Epithelial cell of esophagus (primary cell): Measurements from ENCODE around the gene YIF1B.

ENCODE experiments used
- DNase-seq: peaks from one replicate; pipeline ENCODE4 v3.0.0; 2010; ENCODE audit warnings: low read depth
- H3K4me3 ChIP-seq: 2 replicates; pipeline ENCODE4 v1.5.1; 2011; ENCODE audit warnings: mild to moderate bottlenecking, low read length, control low read depth
- CTCF ChIP-seq: IDR thresholded peaks from 2 replicates; pipeline ENCODE4 v1.5.1; 2011; ENCODE audit warnings: low read depth, mild to moderate bottlenecking, low read length, control low read depth, inconsistent platforms; ENCODE audit not compliant: insufficient read depth; ENCODE audit errors: missing control alignments

Gene YIF1B

GRCh38 chr19:38255383-38256014 lies 60.2 kb downstream of the YIF1B start:
- TF ChIP-seq CTCF: no peak
- peak overlapping the region; percentile 33 for H3K4me3 ChIP-seq
- DNase-seq: no peak

- H3K4me3 ChIP-seq: no peak overlapping the region
- no peak for DNase-seq
- no peak for TF ChIP-seq CTCF
These were observed 62.0 kb downstream of the YIF1B start for GRCh38 chr19:38253788-38254187.
